ENCODE results near the gene UFD1. TPM values are rescaled to one million over a fixed set of nuclear protein-coding genes. Genes with fewer than 3 reads are reported as not detected.

UFD1 gene
- total and polyA plus RNA-seq, 2 donors from 2014 or later = 56.2 to 67.8 TPM

DNA sequence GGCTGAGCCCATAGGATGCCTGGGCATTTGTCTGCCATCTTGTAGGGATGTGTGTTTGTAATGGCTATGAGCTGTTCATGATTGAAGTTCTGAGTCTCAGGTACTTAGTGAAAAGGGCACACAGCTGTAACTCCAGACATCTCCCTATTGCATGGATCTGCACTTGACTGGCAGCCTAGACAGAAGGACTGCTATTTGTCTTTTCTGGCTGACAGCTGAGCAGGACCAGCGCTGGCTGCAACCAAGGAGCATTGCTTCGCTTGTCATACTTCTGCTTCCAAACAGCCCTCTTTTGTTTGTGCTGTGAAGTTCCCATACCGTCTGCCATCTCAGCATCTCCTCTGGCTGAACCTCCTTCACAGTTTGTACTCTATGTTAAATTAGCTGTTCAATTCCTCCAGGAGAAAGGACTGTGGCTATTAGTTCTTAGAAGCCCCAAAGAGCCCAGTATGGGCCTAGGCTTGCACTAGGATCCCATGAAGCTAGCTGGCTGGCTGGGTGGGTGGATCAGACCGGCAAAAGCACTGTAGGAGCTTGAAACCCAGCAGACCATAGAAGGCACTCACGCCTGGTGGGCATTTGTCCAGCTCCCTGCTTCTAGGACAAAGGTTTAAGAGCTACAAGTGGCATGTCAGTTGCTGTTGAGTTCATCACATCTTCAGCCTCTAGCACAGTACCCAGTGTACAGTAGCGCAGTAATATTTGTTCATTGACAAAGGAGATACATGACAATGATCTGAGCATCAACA lies 67.9 kb downstream of the UFD1 start:
- Histone ChIP-seq H3K9ac (ENCODE audit: low read length in 3 of 3) (no peak overlapping the region), H3K4me1 (ENCODE audit: control insufficient read depth in 2 of 3, insufficient read depth in 2 of 3, low read depth in 1 of 3, low read length in 3 of 3) (peaks cover 0 to 12% (median 4%) of the 10 kb centered on the region in 3 donors), H3K36me3 (ENCODE audit: control insufficient read depth in 2 of 3, insufficient read depth in 3 of 3, low read length in 3 of 3) (peaks cover 0 to 27% (median 16%) of the 10 kb centered on the region in 3 donors), H3K27ac (ENCODE audit: low read depth in 2 of 2, low read length in 2 of 2) (no peak overlapping the region), H3K4me3 (ENCODE audit: low read length in 3 of 3) (no peak overlapping the region), H3K27me3 (ENCODE audit: control insufficient read depth, insufficient read depth, low read length) (no peaks in the 10 kb centered on the region), H3K9me3 (ENCODE audit: control insufficient read depth in 2 of 3, insufficient read depth in 1 of 3, low read length in 3 of 3) (no peaks in the 10 kb centered on the region)
- TF ChIP-seq, protein P1, sequence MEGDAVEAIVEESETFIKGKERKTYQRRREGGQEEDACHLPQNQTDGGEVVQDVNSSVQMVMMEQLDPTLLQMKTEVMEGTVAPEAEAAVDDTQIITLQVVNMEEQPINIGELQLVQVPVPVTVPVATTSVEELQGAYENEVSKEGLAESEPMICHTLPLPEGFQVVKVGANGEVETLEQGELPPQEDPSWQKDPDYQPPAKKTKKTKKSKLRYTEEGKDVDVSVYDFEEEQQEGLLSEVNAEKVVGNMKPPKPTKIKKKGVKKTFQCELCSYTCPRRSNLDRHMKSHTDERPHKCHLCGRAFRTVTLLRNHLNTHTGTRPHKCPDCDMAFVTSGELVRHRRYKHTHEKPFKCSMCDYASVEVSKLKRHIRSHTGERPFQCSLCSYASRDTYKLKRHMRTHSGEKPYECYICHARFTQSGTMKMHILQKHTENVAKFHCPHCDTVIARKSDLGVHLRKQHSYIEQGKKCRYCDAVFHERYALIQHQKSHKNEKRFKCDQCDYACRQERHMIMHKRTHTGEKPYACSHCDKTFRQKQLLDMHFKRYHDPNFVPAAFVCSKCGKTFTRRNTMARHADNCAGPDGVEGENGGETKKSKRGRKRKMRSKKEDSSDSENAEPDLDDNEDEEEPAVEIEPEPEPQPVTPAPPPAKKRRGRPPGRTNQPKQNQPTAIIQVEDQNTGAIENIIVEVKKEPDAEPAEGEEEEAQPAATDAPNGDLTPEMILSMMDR (IDR thresholded peaks at IDR 0.05; ENCODE audit: borderline replicate concordance, extremely low read depth, insufficient read depth) = no peak
- FAIRE-seq = no peak
- intact Hi-C loops (cut with DNase I) = no loop called here
- no peak for DNase-seq

DNA sequence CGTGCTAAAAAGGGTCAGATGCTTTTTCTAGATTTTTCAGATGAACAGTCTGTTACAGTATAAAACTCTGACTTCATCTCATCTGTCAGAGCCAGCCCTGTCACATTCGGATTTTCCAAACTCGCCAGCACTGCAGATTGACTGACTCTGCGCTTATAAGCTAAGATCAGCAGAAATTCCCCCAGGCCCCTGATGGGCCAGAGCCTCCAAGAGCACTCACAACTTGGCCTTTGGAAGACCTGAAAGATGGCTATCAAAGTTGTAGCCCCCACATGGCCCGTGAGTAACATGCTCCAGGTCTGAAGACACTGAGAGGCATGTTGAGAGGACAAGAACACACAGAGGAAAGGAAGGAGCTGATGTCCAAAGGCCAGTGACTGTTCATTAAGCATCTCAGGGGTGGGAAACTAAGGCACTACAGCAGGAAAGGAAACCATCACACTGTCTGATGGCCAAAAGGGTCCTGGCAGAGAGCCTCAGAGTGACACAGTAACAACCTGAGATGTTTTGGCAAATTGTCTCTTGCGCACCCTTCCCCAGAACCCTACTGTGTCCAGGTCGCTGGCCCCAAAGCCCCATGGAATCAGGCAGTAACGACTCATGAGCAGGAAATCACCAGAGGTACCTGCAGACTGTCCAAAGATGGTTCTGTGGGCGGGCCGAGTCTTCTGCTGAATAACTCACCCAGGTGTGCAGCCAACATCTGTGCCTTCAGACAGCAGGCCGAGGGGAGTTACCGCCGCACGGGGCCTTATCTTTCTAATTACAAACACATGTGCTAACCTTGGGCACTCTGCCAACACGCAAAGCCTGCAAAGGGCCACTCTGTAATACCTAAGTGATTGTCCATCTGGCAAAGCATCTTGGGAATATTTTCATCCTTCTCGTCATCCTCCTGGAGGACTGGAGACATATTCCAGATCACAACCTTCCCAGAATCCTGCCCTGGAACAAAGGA lies 71.1 kb downstream of the UFD1 start:
- Histone ChIP-seq H3K36me3 (ENCODE audit: control insufficient read depth in 2 of 3, insufficient read depth in 3 of 3, low read length in 3 of 3) (peaks cover 0 to 48% (median 27%) of the 10 kb centered on the region in 3 donors), H3K9me3 (ENCODE audit: control insufficient read depth in 2 of 3, insufficient read depth in 1 of 3, low read length in 3 of 3) (no peaks in the 10 kb centered on the region), H3K4me1 (ENCODE audit: control insufficient read depth in 2 of 3, insufficient read depth in 2 of 3, low read depth in 1 of 3, low read length in 3 of 3) (peaks cover 0 to 12% (median 4%) of the 10 kb centered on the region in 3 donors), H3K4me3 (ENCODE audit: low read length in 3 of 3) (no peak overlapping the region), H3K27me3 (ENCODE audit: control insufficient read depth, insufficient read depth, low read length) (no peaks in the 10 kb centered on the region), H3K9ac (ENCODE audit: low read length in 3 of 3) (no peak overlapping the region), H3K27ac (ENCODE audit: low read depth in 2 of 2, low read length in 2 of 2) (no peak overlapping the region)
- no peak for FAIRE-seq
- TF ChIP-seq, protein P1 (IDR thresholded peaks at IDR 0.05; ENCODE audit: borderline replicate concordance, extremely low read depth, insufficient read depth) = no peak
- peak in 2 of 5 donors; percentile 39 to 66 for DNase-seq
- intact Hi-C loops (cut with DNase I) = no loop called here

DNA sequence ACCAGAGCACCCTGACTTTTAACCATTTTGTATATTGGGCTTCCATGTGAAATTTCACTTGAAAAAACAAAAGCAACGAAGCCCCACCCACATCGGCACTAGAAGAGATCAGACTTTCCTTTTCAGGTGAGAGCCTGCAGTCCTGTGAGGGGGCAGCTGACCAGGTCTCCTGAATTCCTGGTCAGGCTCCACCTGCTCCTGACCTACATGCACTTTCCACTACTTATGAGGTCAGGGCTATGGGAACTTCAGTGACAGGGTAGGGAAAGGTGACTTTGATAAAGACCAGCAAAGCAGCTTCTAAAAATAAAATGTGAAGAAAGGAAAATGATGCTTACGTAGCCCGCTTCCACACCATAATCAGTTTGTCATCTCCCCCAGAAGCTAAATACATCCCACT lies 72.1 kb downstream of the UFD1 start:
- Histone ChIP-seq H3K4me3 (ENCODE audit: low read length in 3 of 3) (no peak overlapping the region), H3K36me3 (ENCODE audit: control insufficient read depth in 2 of 3, insufficient read depth in 3 of 3, low read length in 3 of 3) (peaks cover 0 to 52% (median 27%) of the 10 kb centered on the region in 3 donors), H3K27me3 (ENCODE audit: control insufficient read depth, insufficient read depth, low read length) (no peaks in the 10 kb centered on the region), H3K9me3 (ENCODE audit: control insufficient read depth in 2 of 3, insufficient read depth in 1 of 3, low read length in 3 of 3) (no peaks in the 10 kb centered on the region), H3K9ac (ENCODE audit: low read length in 3 of 3) (no peak overlapping the region), H3K27ac (ENCODE audit: low read depth in 2 of 2, low read length in 2 of 2) (no peak overlapping the region), H3K4me1 (ENCODE audit: control insufficient read depth in 2 of 3, insufficient read depth in 2 of 3, low read depth in 1 of 3, low read length in 3 of 3) (peaks cover 0 to 8% (median 4%) of the 10 kb centered on the region in 3 donors)
- DNase-seq (no peak), FAIRE-seq (no peak)
- intact Hi-C loops (cut with DNase I) = no loop called here
- TF ChIP-seq, protein P1 (IDR thresholded peaks at IDR 0.05; ENCODE audit: borderline replicate concordance, extremely low read depth, insufficient read depth) = no peak

Data from kidney (tissue), 14 donors.